RWPE2 (cell line): ENCODE measurements around the gene PKN1.

Source experiments
- ATAC-seq: fragments of 200-7000 bp; cut with Tn5 transposase; 3 replicates; pipeline ENCODE4 v1.9.1; 2021; ENCODE audit warnings: low read depth
- DNase-seq: peaks from one replicate; pipeline ENCODE4 v3.0.0-alpha.2; 2020; ENCODE audit warnings: low spot score
- H3K27ac ChIP-seq: fragments of 450-650 bp; 2 replicates; pipeline ENCODE4 v1.5.1; 2017; ENCODE audit warnings: mild to moderate bottlenecking; ENCODE audit not compliant: poor library complexity, severe bottlenecking
- H3K27me3 ChIP-seq: fragments of 250-450 bp; sonication (Bioruptor Pico); 2 replicates; pipeline ENCODE4 v1.5.1; 2021; ENCODE audit warnings: mild to moderate bottlenecking, moderate library complexity; ENCODE audit not compliant: insufficient read depth, poor library complexity, severe bottlenecking
- H3K36me3 ChIP-seq: fragments of 250-450 bp; sonication (Bioruptor Pico); 2 replicates; pipeline ENCODE4 v1.5.1; 2020; ENCODE audit warnings: low read depth, mild to moderate bottlenecking, moderate library complexity
- H3K4me1 ChIP-seq: fragments of 250-450 bp; sonication (Bioruptor Pico); 2 replicates; pipeline ENCODE4 v1.5.1; 2021; ENCODE audit warnings: mild to moderate bottlenecking, moderate library complexity; ENCODE audit not compliant: insufficient read depth, poor library complexity, severe bottlenecking
- H3K4me3 ChIP-seq: fragments of 250-450 bp; sonication (Bioruptor Pico); 2 replicates; pipeline ENCODE4 v1.5.1; 2021; ENCODE audit warnings: mild to moderate bottlenecking, moderate library complexity; ENCODE audit not compliant: severe bottlenecking
- H3K9me3 ChIP-seq: fragments of 250-450 bp; sonication (Bioruptor Pico); 2 replicates; pipeline ENCODE4 v1.5.1; 2021; ENCODE audit warnings: mild to moderate bottlenecking, moderate library complexity; ENCODE audit not compliant: severe bottlenecking
- TF ChIP-seq, protein P1 (sequence below): fragments of 450-650 bp; IDR thresholded peaks from one replicate; pipeline ENCODE4 v1.5.1; 2017; ENCODE audit warnings: mild to moderate bottlenecking, moderate library complexity; ENCODE audit not compliant: poor library complexity, severe bottlenecking

The PKN1 gene

DNA sequence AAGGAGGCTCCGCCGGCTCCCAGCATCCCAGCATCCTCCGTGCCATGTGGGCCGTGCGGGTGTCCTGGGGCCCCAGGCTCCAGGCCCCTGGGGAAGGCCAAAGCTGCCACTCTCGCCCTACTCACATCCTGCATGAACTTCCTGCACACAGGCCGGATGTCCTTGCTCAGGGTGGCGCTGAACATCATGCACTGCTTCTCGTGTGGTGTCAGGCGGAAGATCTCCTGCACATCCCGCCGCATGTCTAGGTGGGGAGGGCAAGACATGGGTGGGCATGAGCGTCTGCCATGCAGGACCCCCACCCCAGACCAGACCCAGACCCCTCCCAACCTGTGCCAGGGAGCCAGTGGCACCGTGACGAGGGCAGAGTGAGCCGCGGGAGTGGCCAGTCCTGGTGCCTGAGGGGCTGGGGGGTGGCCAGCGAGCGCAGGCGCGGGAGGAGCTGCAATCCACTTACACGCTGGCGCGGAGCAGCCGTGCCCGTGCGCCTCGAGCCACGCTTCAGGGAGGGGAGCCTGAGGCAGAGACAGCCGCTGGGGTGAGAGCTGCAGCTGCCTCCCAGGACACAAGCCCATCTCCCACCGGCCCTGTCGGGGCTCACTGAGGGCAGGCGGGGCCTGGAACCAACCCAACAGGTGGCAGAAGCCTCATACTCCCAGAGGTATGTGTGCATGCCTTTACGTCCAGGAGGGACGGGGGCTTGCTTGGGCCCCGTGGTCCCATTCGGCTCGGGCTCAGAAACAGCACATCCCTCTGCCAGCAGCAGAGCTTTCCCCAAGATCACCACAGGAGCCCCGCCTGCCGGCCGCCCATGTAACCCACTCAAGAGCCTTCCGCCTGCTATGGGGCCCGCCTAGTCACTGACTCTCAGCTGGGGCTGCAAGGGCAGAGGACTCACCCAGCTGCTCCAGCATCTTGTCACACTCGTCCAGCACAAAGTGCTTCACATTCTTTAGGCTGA lies 22.7 kb upstream of the PKN1 start:
- TF ChIP-seq, protein P1, sequence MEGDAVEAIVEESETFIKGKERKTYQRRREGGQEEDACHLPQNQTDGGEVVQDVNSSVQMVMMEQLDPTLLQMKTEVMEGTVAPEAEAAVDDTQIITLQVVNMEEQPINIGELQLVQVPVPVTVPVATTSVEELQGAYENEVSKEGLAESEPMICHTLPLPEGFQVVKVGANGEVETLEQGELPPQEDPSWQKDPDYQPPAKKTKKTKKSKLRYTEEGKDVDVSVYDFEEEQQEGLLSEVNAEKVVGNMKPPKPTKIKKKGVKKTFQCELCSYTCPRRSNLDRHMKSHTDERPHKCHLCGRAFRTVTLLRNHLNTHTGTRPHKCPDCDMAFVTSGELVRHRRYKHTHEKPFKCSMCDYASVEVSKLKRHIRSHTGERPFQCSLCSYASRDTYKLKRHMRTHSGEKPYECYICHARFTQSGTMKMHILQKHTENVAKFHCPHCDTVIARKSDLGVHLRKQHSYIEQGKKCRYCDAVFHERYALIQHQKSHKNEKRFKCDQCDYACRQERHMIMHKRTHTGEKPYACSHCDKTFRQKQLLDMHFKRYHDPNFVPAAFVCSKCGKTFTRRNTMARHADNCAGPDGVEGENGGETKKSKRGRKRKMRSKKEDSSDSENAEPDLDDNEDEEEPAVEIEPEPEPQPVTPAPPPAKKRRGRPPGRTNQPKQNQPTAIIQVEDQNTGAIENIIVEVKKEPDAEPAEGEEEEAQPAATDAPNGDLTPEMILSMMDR, result no peak
- peaks cover 88% of the 10 kb centered on the region for H3K36me3 ChIP-seq

DNA sequence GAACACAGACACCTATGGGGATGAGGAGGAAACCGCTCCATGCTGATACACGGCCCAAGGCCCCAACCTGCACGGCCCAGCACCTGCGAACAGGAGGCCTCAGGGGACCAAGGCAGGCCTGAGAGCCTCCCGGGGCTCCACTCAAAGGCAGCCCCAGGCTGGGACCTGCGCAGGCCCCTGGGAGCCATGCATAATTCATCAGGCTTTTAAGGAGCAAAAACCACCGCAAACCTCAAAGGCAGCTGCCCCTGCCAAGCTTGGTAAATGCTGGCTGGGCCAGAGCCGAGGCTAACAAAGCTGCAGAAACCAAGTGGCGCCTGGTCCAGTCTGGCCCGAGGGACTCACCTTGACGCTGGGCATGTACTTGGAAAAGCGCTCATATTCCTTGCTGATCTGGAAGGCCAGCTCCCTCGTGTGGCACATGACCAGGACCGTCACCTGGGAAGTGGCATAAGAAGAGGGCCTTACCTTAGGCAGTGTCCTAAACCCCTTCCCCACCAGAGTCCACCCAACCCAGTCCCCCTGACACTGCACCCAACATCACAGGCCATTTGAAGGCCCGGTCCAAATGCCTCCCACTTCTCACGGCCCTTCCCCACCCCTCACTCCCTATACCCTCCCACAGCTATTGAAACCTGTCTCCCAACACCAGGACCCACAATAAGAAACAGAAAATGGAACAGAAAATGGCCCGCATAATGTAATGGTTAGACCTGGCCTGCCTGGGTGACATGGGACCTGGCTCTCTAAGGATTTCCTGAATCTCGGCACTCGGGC lies 21.8 kb upstream of the PKN1 start:
- H3K27me3 ChIP-seq, result no peaks in the 10 kb centered on the region
- no peak overlapping the region for H3K4me3 ChIP-seq
- no peaks in the 10 kb centered on the region for H3K4me1 ChIP-seq
- DNase-seq (no peak), ATAC-seq (no peak)
- H3K27ac ChIP-seq, result no peak overlapping the region
- no peaks in the 10 kb centered on the region for H3K9me3 ChIP-seq
- TF ChIP-seq, protein P1, result no peak
- peaks cover 97% of the 10 kb centered on the region for H3K36me3 ChIP-seq

More for the DNA sequence above, 22.7 kb upstream of the PKN1 start:
- Histone ChIP-seq H3K4me3 (no peak overlapping the region), H3K9me3 (no peaks in the 10 kb centered on the region), H3K27ac (no peak overlapping the region), H3K4me1 (no peaks in the 10 kb centered on the region), H3K27me3 (no peaks in the 10 kb centered on the region)
- ATAC-seq (no peak), DNase-seq (no peak)

DNA sequence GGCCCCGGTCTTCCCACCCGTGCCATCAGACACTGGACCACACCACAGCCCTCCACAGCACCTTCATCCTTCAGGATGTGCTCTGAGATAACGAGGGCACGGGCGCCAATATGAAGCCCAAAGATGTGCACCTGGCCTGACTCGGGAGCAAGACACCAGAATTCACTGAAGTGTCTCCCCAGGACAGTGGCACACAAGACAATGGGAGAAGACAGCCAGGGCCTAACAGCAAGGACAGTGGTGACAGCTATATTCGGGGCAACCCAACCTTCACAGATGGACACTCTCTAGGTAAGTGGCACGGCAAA lies 21.2 kb upstream of the PKN1 start:
- no peak overlapping the region for H3K4me3 ChIP-seq
- TF ChIP-seq, protein P1, result no peak
- H3K36me3 ChIP-seq, result peaks cover 97% of the 10 kb centered on the region
- no peak overlapping the region for H3K27ac ChIP-seq
- no peaks in the 10 kb centered on the region for H3K9me3 ChIP-seq
- ATAC-seq (no peak), DNase-seq (no peak)
- H3K4me1 ChIP-seq, result peaks cover 4% of the 10 kb centered on the region
- H3K27me3 ChIP-seq, result no peaks in the 10 kb centered on the region

DNA sequence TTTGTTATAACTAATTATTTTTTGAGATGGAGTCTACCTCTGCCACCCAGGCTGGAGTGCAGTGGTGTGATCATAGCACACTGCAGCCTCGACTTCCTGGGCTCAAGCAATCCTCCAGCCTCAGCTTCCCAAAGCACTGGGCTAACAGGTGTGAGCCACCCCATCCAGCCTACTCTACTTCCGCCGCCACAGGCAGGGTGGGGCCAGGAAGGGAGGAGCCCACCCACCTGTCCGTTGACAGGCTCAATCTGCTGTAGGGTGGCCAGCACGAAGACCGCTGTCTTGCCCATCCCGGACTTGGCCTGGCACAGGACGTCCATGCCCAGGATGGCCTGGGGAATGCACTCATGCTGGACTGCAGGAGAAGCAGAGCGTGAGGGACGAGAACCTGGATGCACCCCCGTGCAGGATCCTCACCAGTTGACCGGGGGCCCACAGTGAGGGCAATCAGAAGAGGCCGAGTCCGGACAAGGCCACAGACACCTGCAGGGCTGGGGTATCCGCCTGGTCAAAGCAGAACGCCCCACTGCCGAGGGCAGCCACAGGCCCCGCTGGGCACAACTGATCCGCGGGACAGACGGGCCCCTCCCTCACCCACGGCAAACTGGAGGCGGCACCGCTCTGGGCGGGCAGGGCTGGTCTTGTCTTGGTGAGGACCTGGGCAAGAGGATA lies 20.6 kb upstream of the PKN1 start:
- H3K27ac ChIP-seq, result no peak overlapping the region
- DNase-seq (no peak), ATAC-seq (no peak)
- H3K4me3 ChIP-seq, result no peak overlapping the region
- peaks cover 10% of the 10 kb centered on the region for H3K4me1 ChIP-seq
- no peaks in the 10 kb centered on the region for H3K9me3 ChIP-seq
- H3K27me3 ChIP-seq, result no peaks in the 10 kb centered on the region
- TF ChIP-seq, protein P1, result no peak
- H3K36me3 ChIP-seq, result peaks cover 97% of the 10 kb centered on the region
